Aorta (tissue), 5 donors: ENCODE measurements around the gene ANKLE1. TPM values are rescaled to one million over a fixed set of nuclear protein-coding genes. Genes with fewer than 3 reads are reported as not detected.

Experiments used
- ATAC-seq: fragments of 200-7000 bp; cut with Tn5 transposase; one replicate; pipeline ENCODE4 v1.9.1; 2022; ENCODE audit warnings: moderate library complexity; ENCODE audit not compliant: low FRiP score
- DNase-seq, 2 donors: peaks; one replicate each; pipeline ENCODE4 v3.0.0-alpha.2; 2020
- H3K27ac ChIP-seq, 2 donors: one replicate each; pipeline ENCODE4 v1.5.1; 2013; ENCODE audit warnings: low read length in 2 of 2, mild to moderate bottlenecking in 2 of 2, moderate library complexity in 2 of 2, control low read depth in 1 of 2, inconsistent platforms in 1 of 2, low read depth in 1 of 2
- H3K27me3 ChIP-seq, 2 donors: one replicate each; pipeline ENCODE4 v1.6.1; 2013; ENCODE audit warnings: control low read depth in 1 of 2, low read length in 1 of 2, mild to moderate bottlenecking in 1 of 2, moderate library complexity in 1 of 2; ENCODE audit not compliant: insufficient read depth in 2 of 2, control insufficient read depth in 1 of 2
- H3K36me3 ChIP-seq, 2 donors: one replicate each; pipeline ENCODE4 v1.6.1; 2013; ENCODE audit warnings: control low read depth in 1 of 2, low read length in 1 of 2, mild to moderate bottlenecking in 1 of 2; ENCODE audit not compliant: insufficient read depth in 2 of 2, control insufficient read depth in 1 of 2
- H3K4me1 ChIP-seq, 2 donors: one replicate each; pipeline ENCODE4 v1.6.1; 2013; ENCODE audit warnings: low read length in 2 of 2, control low read depth in 1 of 2, mild to moderate bottlenecking in 1 of 2, moderate library complexity in 1 of 2; ENCODE audit not compliant: insufficient read depth in 2 of 2, control insufficient read depth in 1 of 2
- H3K4me3 ChIP-seq, 2 donors: one replicate each; pipeline ENCODE4 v1.5.1; 2013; ENCODE audit warnings: low read length in 2 of 2, control low read depth in 1 of 2, mild to moderate bottlenecking in 1 of 2
- H3K9me3 ChIP-seq: one replicate; pipeline ENCODE4 v1.6.1; 2013; ENCODE audit warnings: mild to moderate bottlenecking, low read length; ENCODE audit not compliant: control insufficient read depth
- WGBS, 2 donors: extraction: QIAGEN DNeasy Blood & Tissue Kit; methylation state at CpG; one replicate each; pipeline ENCODE4 v1.1.7; 2013; 5-methylcytosine and 5-hydroxymethylcytosine counted together
- intact Hi-C, 2 donors: fragments of 100-400 bp; cut with DNase I; formaldehyde crosslinking; loops; one replicate each; pipeline versions ENCODE4 v1.14.2 to v1.15.0; 2022
- polyA plus RNA-seq, 2 donors: library from polyadenylated mRNA; stranded (reverse); fragments of 200-250 nt; gene quantifications; one replicate each; pipeline ENCODE4 v1.2.3, GENCODE V29; 2013
- total RNA-seq, 2 donors: library from RNA; stranded (reverse); fragmentation: NEBNext Ultra II Directional; extraction: Animal tissue kit (Norgen Biotek cat#: 25700); gene quantifications; one replicate each; pipeline ENCODE4 v1.2.1, GENCODE V29; 2021
- donor health status: healthy with polysubstance abuse.
- donor health status: Bipolar disorder and iron deficiency.
- donor health status: DM: no; HTN: no; CAD: no.
- donor health status: DM: no; HTN: no; CAD: no.
- donor health status: DM: yes; HTN: yes; CAD: no.

ANKLE1 gene
- total and polyA plus RNA-seq, 4 donors = 0.71 to 1.0 (median 0.95) TPM; not detected in 1

DNA sequence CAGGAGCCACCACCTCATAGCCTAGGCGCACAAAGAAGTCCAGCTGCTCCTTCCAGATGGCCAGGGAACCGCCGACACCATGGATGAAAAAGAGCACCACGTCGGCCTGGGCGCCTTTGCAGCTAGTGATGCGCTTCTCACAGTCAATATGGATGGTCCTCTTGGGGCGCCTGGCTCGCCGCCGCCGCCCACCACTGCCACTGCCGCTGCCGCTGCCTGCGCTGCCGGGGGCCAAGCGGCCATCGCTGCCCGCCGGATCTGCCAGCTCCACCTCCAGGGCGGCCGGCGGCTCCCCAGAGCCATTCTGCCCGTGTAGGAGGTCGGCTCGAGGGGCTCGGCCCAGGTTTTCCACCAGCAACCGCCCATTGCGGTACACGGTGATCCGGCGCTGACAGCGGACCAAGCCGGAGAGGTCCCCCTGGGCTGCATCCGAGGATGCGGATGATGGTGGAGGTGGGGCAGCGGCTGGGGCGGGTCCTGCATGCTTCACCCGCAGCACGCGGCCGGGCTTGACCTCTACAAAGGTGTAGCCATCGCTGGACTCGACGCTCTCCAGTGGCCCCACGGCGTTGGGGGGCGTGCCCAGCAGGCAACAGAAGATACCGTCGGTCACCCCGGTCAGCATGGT is 19.4 kb downstream of the ANKLE1 start:
- no peaks in the 10 kb centered on the region for H3K4me1 ChIP-seq
- intact Hi-C loops = loop anchor here in 1 of 2 donors (5.0 kb wide), 1 partner anchor 91 kb away; the partner anchor contains the start of gene CCDC194
- WGBS, 2 donors = 95 to 96% methylated on average over 49 to 51 of the region's 51 CpGs
- H3K36me3 ChIP-seq = no peaks in the 10 kb centered on the region
- H3K27me3 ChIP-seq = no peaks in the 10 kb centered on the region
- no peaks in the 10 kb centered on the region for H3K9me3 ChIP-seq
- H3K4me3 ChIP-seq = no peak overlapping the region
- DNase-seq (peak in 1 of 2 donors; percentile 75), ATAC-seq (no peak)
- no peak overlapping the region for H3K27ac ChIP-seq

DNA sequence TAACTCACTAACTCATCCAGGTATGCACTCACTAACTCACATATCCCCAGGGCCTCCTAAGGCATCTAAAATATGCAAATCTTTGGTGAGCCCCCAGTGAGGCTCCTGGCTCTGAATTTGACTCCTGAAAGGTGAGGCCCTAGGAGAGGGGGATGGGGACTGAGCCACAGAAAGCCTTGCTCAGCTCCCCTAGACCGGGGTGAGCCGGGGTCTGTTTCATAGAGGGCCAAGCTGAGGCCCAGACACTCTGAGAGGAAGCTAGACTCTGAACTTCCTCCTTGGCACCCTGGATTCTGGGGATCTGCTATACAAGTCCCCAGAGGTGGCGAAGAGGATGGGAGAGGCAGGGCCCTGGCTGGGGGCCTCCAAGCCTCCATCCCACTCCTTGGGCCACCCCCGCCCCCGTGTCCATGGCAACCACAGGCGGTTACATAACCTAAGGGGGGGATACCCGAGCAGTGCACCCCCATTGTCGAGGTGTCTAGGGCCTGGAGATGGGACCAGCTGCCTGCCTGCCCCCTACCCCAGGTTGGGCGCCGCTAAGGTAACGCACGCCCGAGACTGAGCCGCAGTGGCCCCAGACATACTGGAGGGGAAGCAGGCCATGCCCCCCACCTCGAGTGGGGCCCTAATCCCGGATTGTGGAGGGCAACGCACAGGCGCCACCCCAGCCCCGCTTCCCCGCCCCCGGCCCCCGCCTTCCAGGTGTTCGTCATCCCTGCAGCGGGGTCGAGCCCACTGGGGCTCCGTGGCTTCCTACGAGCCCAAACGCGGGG is 20.9 kb downstream of the ANKLE1 start:
- DNase-seq (peak in 1 of 2 donors; percentile 75), ATAC-seq (peak; percentile 2)
- Histone ChIP-seq H3K4me3 (peak overlapping the region; percentile 31 to 49), H3K36me3 (no peaks in the 10 kb centered on the region), H3K27me3 (no peaks in the 10 kb centered on the region), H3K27ac (no peak overlapping the region), H3K9me3 (no peaks in the 10 kb centered on the region), H3K4me1 (no peaks in the 10 kb centered on the region)
- intact Hi-C loops = loop anchor here in 1 of 2 donors (5.0 kb wide), 1 partner anchor 90 kb away; the partner anchor contains the start of gene CCDC194
- 10 to 12% methylated on average over 23 to 29 of the region's 29 CpGs for WGBS, 2 donors

DNA sequence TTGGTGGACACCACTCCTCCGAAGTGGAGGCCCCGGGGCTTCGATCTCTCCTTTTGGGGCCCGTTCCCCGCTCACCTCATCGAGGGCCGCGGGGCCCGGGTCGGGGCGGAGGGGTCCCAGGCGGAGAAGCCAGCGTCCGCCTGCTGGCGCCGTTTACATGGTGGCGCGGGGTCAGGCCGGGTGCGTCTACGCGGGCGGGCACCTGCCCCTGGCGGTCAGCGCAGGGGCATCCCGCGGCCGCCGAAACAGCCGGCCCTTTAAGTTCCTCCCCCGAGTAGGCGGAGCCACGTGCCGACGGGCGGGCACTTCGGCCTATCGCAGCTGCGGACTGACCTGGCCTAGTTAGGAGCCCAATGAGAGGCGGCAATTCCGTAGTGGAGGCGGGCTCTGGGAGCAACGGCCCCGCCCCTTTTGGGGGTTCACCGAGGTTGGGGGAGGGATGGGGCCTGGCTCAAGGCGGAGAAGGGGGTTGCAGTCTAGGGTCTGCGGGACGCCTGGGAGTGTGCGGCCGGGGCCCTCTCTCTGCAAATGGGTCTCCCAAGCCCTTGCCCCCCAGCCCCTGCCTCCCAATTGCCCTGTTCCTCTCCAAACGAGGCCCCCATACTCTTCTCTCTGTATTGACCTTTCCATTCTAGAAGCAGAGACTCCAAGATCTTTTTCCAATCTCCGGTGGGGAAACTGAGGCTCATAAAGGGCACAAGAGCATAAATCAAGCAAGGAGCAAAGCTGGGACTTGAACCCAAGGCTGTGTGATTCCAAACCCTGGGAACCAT is 21.7 kb downstream of the ANKLE1 start, which contains the start of gene ABHD8:
Gene ABHD8, minus strand, starts transcription at position 259 of the 773 bp plus-strand sequence. CDS start 1,809 bp downstream, outside the sequence.
- no peaks in the 10 kb centered on the region for H3K9me3 ChIP-seq
- ATAC-seq (peak; percentile 89), DNase-seq (peak; percentile 98)
- H3K27ac ChIP-seq = no peak within 1 kb of the TSS
- H3K36me3 ChIP-seq = no peaks in the 10 kb centered on the region
- intact Hi-C loops = loop anchor here in 1 of 2 donors (5.0 kb wide), 1 partner anchor 89 kb away; the partner anchor contains the start of gene CCDC194
- no peaks in the 10 kb centered on the region for H3K4me1 ChIP-seq
- WGBS, 2 donors = 1 to 2% methylated on average over 47 to 52 of the region's 52 CpGs
- no peaks in the 10 kb centered on the region for H3K27me3 ChIP-seq
- peak within 1 kb of the TSS; percentile 31 to 49 for H3K4me3 ChIP-seq

DNA sequence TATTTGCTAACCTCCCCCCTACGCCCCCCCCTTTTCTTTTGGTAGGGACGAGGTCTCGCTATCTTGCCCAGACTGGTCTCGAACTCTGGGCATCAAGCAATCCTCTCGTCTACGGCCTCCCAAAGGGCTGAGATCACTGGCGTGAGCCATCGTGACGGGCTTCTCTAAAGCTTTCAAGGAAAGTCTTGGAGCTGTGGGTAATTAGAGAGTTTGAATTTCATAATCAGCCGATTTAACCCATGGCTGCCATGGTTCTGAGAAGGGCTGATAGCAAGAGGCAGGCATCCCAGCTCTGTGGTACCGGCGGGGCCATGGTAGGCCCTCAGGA is 22.2 kb downstream of the ANKLE1 start:
- ATAC-seq (no peak), DNase-seq (no peak)
- intact Hi-C loops = loop anchor here in 1 of 2 donors (2.0 to 5.0 kb wide), 2 partner anchors 33 to 88 kb away; partner anchors contain the start of genes CCDC194 and GTPBP3
- Histone ChIP-seq H3K4me3 (no peak overlapping the region), H3K27me3 (no peaks in the 10 kb centered on the region), H3K27ac (no peak overlapping the region), H3K36me3 (no peaks in the 10 kb centered on the region), H3K9me3 (no peaks in the 10 kb centered on the region), H3K4me1 (no peaks in the 10 kb centered on the region)
- WGBS, 2 donors = 51 to 58% methylated on average over 12 of the region's 12 CpGs

DNA sequence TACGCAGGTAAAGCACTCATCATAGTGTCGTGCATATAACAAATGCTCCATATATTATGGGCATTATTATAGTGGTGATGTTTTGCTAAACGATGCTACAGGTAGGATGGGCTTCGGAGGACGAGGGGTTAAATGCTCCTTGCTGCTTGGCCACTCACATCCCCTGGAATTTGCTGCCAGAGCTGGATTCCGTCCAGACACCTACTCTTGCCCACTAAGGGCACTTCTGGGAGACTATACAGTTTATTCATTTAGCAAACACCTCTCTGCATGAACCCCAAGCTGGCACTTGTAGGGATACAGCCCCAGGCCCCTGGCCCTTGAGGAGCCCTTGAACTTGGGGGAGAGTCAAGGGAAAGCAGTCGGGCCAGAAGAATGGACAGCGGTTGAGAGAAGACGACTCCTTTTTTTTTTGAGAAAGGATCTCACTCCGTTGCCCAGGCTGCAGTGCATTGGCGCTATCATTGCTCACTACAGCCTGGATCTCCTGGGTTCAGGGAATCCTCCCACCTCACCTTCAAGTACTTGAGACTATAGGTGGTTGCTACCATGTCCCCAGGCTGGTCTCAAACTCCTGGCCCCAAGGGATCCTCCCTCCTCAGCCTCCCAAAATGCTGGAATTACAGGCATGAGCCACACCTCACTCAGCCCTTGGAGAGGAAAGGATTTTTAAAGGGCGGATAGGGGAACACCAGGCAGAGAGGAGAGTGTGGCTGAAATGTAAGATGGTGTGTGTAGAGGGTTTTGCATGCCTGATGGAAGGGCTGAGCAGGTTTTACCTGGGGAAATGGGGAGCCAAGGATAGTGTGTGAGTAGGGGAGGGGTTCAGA is 22.9 kb downstream of the ANKLE1 start:
- intact Hi-C loops = loop anchor here in 1 of 2 donors (2.0 to 5.0 kb wide), 2 partner anchors 32 to 88 kb away; partner anchors contain the start of genes CCDC194 and GTPBP3
- Histone ChIP-seq H3K4me3 (no peak overlapping the region), H3K4me1 (no peaks in the 10 kb centered on the region), H3K27me3 (no peaks in the 10 kb centered on the region), H3K36me3 (no peaks in the 10 kb centered on the region), H3K27ac (peak overlapping the region in 1 of 2 donors; percentile 13), H3K9me3 (no peaks in the 10 kb centered on the region)
- WGBS, 2 donors = 46% methylated on average over 12 of the region's 12 CpGs
- ATAC-seq = no peak
- DNase-seq = peak in 1 of 2 donors; percentile 43

DNA sequence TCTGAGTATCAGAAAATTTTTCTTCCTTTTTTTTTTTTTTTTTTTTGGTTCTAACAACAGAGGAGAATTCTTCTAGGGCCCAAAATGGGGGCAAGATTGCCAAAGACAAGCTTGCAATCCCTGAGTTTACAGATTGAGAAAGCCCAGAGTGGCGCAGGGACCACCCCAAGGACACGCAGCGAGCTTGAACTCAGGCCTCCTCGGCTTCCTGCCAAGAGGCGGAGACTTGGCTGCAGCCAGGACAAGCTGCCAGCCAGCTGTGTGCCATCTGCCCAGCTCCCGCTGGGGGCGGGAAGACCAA is 23.5 kb downstream of the ANKLE1 start:
- H3K27ac ChIP-seq = peak overlapping the region in 1 of 2 donors; percentile 27

DNA sequence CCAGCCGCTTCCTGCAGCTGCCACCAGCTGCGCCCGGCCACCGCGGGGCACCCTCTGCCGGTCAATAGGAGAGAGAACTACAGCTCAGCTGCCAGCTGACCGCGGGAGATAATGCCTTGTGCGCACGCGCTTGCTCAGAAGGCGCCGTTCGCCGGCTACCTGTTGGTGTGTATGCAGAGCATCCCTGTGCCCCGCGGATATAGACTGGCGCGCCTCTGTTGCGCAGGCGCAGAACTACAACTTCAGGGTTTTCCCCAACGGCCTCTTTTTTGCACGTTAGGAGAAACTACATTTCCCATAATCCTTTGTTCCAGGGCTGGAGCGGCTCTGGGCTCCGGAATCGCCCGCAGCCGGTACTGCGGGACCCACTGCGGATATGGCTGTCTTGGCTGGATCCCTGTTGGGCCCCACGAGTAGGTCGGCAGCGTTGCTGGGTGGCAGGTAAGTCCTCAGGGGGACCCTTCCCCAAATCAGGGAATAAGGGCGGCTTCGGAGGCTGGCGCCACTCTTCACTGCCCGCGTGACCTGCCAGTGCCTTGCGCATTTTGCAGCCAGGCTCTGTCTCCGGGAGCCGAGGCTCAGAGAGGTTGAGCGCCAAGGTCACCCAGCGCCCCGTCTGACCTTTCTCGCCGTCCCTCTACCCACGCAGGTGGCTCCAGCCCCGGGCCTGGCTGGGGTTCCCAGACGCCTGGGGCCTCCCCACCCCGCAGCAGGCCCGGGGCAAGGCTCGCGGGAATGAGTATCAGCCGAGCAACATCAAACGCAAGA is 24.0 kb downstream of the ANKLE1 start, which contains the start of gene MRPL34:
Gene MRPL34, plus strand, starts transcription at position 356 of the 768 bp plus-strand sequence. Its CDS starts 21 bp downstream, at position 377.
- DNase-seq = peak; percentile 97 to 98
- no peaks in the 10 kb centered on the region for H3K9me3 ChIP-seq
- WGBS, 2 donors = 0% methylated on average over 55 of the region's 55 CpGs
- H3K4me3 ChIP-seq = peak within 1 kb of the TSS; percentile 20 to 53
- ATAC-seq = peak; percentile 80
- no peaks in the 10 kb centered on the region for H3K4me1 ChIP-seq
- H3K27me3 ChIP-seq = no peaks in the 10 kb centered on the region
- peak within 1 kb of the TSS in 1 of 2 donors; percentile 68 for H3K27ac ChIP-seq
- H3K36me3 ChIP-seq = no peaks in the 10 kb centered on the region
- intact Hi-C loops = loop anchor here in 1 of 2 donors (2.0 kb wide), 1 partner anchor 31 kb away; the partner anchor contains the start of gene GTPBP3

More for the DNA sequence above, 23.5 kb downstream of the ANKLE1 start:
- ATAC-seq (no peak), DNase-seq (no peak)
- no peaks in the 10 kb centered on the region for H3K27me3 ChIP-seq
- no peaks in the 10 kb centered on the region for H3K36me3 ChIP-seq
- H3K9me3 ChIP-seq = no peaks in the 10 kb centered on the region
- no peak overlapping the region for H3K4me3 ChIP-seq
- 5% methylated on average over 7 of the region's 7 CpGs for WGBS, 2 donors
- intact Hi-C loops = loop anchor here in 1 of 2 donors (2.0 kb wide), 1 partner anchor 32 kb away; the partner anchor contains the start of gene GTPBP3
- no peaks in the 10 kb centered on the region for H3K4me1 ChIP-seq
